OCI-LY1 (cell line): ENCODE data around the gene MACIR.
A peak's percentile ranks its signal among the peaks of the same experiment; 100 is the strongest.

Source experiments
- H2AFZ ChIP-seq: fragments of 200-600 bp; sonication (generic), shearing (Covaris generic); 2 replicates; pipeline ENCODE4 v1.6.0; 2014; ENCODE audit warnings: antibody characterized with exemption, mild to moderate bottlenecking, low read length
- H3F3A ChIP-seq: fragments of 200-600 bp; sonication (generic), shearing (Covaris generic); 2 replicates; pipeline ENCODE4 v1.6.0; 2014; ENCODE audit warnings: mild to moderate bottlenecking, antibody characterized with exemption, low read length, moderate library complexity; ENCODE audit not compliant: insufficient read depth
- H3K27ac ChIP-seq: fragments of 200-600 bp; sonication (generic); 2 replicates; pipeline ENCODE4 v1.5.1; 2014; ENCODE audit warnings: low read length, mixed run types, mild to moderate bottlenecking, low read depth; ENCODE audit not compliant: poor library complexity, severe bottlenecking
- H3K27me3 ChIP-seq: fragments of 200-600 bp; sonication (generic); 2 replicates; pipeline ENCODE4 v1.6.0; 2014; ENCODE audit warnings: antibody characterized with exemption, mild to moderate bottlenecking, low read length, moderate library complexity; ENCODE audit not compliant: insufficient read depth
- H3K36me3 ChIP-seq: fragments of 200-600 bp; sonication (generic); 2 replicates; pipeline ENCODE4 v1.6.1; 2014; ENCODE audit warnings: mild to moderate bottlenecking, antibody characterized with exemption, low read length, moderate library complexity, mixed read lengths; ENCODE audit not compliant: insufficient read depth
- H3K4me1 ChIP-seq: fragments of 200-600 bp; sonication (generic); 2 replicates; pipeline ENCODE4 v1.5.1; 2014; ENCODE audit warnings: mild to moderate bottlenecking, low read length, moderate library complexity; ENCODE audit not compliant: insufficient read depth, severe bottlenecking
- H3K4me2 ChIP-seq: fragments of 200-600 bp; sonication (generic), shearing (Covaris generic); 2 replicates; pipeline ENCODE4 v1.6.1; 2014; ENCODE audit warnings: low read length
- H3K4me3 ChIP-seq: fragments of 200-600 bp; sonication (generic); 2 replicates; pipeline ENCODE4 v1.5.1; 2014; ENCODE audit warnings: low read length, low read depth, mild to moderate bottlenecking, mixed read lengths; ENCODE audit not compliant: poor library complexity, severe bottlenecking
- H3K79me2 ChIP-seq: fragments of 200-600 bp; shearing (Covaris generic); 2 replicates; pipeline ENCODE4 v1.6.1; 2016; ENCODE audit warnings: mixed run types, low read length, mixed read lengths; ENCODE audit not compliant: insufficient read depth
- H3K9ac ChIP-seq: fragments of 200-600 bp; sonication (generic), shearing (Covaris generic); 2 replicates; pipeline ENCODE4 v1.6.1; 2014; ENCODE audit warnings: mild to moderate bottlenecking, low read length, mixed read lengths
- H3K9me2 ChIP-seq: fragments of 200-600 bp; sonication (generic), shearing (Covaris generic); 2 replicates; pipeline ENCODE4 v1.6.1; 2014; ENCODE audit warnings: low read depth, mild to moderate bottlenecking, low read length, mixed read lengths
- H3K9me3 ChIP-seq: fragments of 200-600 bp; shearing (Covaris generic); 2 replicates; pipeline ENCODE4 v1.6.1; 2014; ENCODE audit warnings: low read length, mixed read lengths
- H4K20me1 ChIP-seq: fragments of 200-600 bp; sonication (generic), shearing (Covaris generic); 2 replicates; pipeline ENCODE4 v1.6.0; 2016; ENCODE audit warnings: mild to moderate bottlenecking, low read length; ENCODE audit not compliant: insufficient read depth
- CTCF ChIP-seq: fragments of 200-600 bp; sonication (generic), shearing (Covaris generic); IDR thresholded peaks from 2 replicates; pipeline ENCODE4 v1.5.1; 2017; ENCODE audit warnings: mild to moderate bottlenecking, antibody characterized with exemption, low read length, moderate library complexity, mixed read lengths
- EZH2 ChIP-seq: fragments of 200-600 bp; sonication (generic), shearing (Covaris generic); IDR thresholded peaks from 2 replicates; pipeline ENCODE4 v1.8.0; 2017; ENCODE audit warnings: borderline replicate concordance, mixed run types, mild to moderate bottlenecking, antibody characterized with exemption, low read length, moderate library complexity, mixed read lengths

MACIR gene

GRCh38 chr5:103228588-103228987 lies 30.0 kb upstream of the MACIR start:
- no peak for TF ChIP-seq EZH2
- TF ChIP-seq CTCF: no peak
- no peaks in the 10 kb centered on the region for H3K9me2 ChIP-seq
- no peaks in the 10 kb centered on the region for H3F3A ChIP-seq

GRCh38 chr5:103232393-103232999 lies 26.1 kb upstream of the MACIR start:
- H3K9ac ChIP-seq: no peak overlapping the region
- H4K20me1 ChIP-seq: no peaks in the 10 kb centered on the region
- H3K9me3 ChIP-seq: no peaks in the 10 kb centered on the region
- TF ChIP-seq CTCF (peak; percentile 76), EZH2 (no peak)
- no peak overlapping the region for H2AFZ ChIP-seq
- no peaks in the 10 kb centered on the region for H3K79me2 ChIP-seq
- H3K27ac ChIP-seq: no peak overlapping the region
- H3F3A ChIP-seq: no peaks in the 10 kb centered on the region
- no peaks in the 10 kb centered on the region for H3K27me3 ChIP-seq
- no peak overlapping the region for H3K4me3 ChIP-seq
- H3K36me3 ChIP-seq: no peaks in the 10 kb centered on the region
- H3K4me1 ChIP-seq: no peaks in the 10 kb centered on the region
- H3K4me2 ChIP-seq: no peak overlapping the region
- H3K9me2 ChIP-seq: no peaks in the 10 kb centered on the region

More at GRCh38 chr5:103228588-103228987, 30.0 kb upstream of the MACIR start:
- H3K79me2 ChIP-seq: no peaks in the 10 kb centered on the region
- no peaks in the 10 kb centered on the region for H3K9me3 ChIP-seq
- no peak overlapping the region for H3K27ac ChIP-seq
- H3K4me3 ChIP-seq: no peak overlapping the region
- H4K20me1 ChIP-seq: no peaks in the 10 kb centered on the region
- H3K36me3 ChIP-seq: no peaks in the 10 kb centered on the region
- H2AFZ ChIP-seq: no peak overlapping the region
- H3K4me1 ChIP-seq: peaks cover 9% of the 10 kb centered on the region
- no peaks in the 10 kb centered on the region for H3K27me3 ChIP-seq
- no peak overlapping the region for H3K4me2 ChIP-seq
- H3K9ac ChIP-seq: no peak overlapping the region

GRCh38 chr5:103234239-103234975 lies 24.2 kb upstream of the MACIR start:
- Histone ChIP-seq H4K20me1 (no peaks in the 10 kb centered on the region), H3K36me3 (no peaks in the 10 kb centered on the region), H3K4me2 (no peak overlapping the region), H3K9me3 (no peaks in the 10 kb centered on the region), H3K27me3 (no peaks in the 10 kb centered on the region), H3K4me3 (no peak overlapping the region), H3K27ac (no peak overlapping the region), H2AFZ (no peak overlapping the region), H3K4me1 (no peaks in the 10 kb centered on the region), H3K9ac (no peak overlapping the region), H3K79me2 (no peaks in the 10 kb centered on the region), H3K9me2 (no peaks in the 10 kb centered on the region), H3F3A (no peaks in the 10 kb centered on the region)
- no peak for TF ChIP-seq CTCF
- TF ChIP-seq EZH2: no peak
